Neural cell (in vitro differentiated cells): ENCODE measurements around the gene CCDC7.

Experiments used
- EP300 ChIP-seq: fragments of 450-650 bp; conservative IDR thresholded peaks from 2 replicates; pipeline ENCODE4 v1.6.1; 2014; ENCODE audit warnings: antibody characterized with exemption, mild to moderate bottlenecking, moderate library complexity; ENCODE audit not compliant: poor library complexity, severe bottlenecking
- POLR2AphosphoS5 ChIP-seq: IDR thresholded peaks from 2 replicates; pipeline ENCODE4 v1.6.1; 2012
- TF ChIP-seq, protein P1 (sequence below): fragments of 450-650 bp; IDR thresholded peaks from 2 replicates; pipeline ENCODE4 v1.5.1; 2014; ENCODE audit warnings: antibody characterized with exemption, mild to moderate bottlenecking, moderate library complexity; ENCODE audit not compliant: poor library complexity, severe bottlenecking

DNA sequence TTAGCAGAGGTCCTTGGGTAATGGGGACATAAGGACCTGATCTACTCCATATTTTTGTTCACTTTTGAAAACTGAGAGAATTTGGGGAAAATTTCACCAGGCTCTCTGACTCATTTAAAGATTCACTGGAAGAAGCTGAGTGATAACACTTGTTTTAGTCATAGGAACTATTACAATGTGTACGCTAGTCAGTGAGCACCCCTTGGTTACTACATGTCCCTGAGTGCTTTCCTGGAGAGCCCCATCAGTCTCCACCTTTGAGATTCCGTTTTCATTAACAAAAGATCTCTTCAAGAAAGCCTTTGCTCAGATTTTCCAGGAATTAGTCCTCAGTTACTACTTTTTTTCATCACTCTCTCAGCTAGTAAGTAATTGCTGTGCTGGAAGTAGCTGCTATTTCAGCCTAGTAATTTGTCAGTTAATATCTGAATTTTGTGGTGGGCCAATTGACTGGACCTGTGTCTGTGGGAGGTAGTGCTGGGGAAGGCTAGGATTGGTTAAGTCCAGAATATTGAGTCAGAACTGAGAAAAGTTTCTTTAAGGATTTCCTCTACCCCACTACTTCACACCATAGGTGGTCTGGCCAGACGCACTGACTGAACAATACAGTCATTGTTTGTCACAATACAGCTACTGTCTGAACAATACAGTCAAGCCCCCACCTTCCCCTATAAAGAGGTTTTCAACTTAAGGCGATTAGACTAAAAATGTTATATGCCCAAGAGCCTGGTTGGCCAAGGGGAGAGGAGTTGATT is 235.0 kb downstream of the CCDC7 start:
- TF ChIP-seq, protein P1, sequence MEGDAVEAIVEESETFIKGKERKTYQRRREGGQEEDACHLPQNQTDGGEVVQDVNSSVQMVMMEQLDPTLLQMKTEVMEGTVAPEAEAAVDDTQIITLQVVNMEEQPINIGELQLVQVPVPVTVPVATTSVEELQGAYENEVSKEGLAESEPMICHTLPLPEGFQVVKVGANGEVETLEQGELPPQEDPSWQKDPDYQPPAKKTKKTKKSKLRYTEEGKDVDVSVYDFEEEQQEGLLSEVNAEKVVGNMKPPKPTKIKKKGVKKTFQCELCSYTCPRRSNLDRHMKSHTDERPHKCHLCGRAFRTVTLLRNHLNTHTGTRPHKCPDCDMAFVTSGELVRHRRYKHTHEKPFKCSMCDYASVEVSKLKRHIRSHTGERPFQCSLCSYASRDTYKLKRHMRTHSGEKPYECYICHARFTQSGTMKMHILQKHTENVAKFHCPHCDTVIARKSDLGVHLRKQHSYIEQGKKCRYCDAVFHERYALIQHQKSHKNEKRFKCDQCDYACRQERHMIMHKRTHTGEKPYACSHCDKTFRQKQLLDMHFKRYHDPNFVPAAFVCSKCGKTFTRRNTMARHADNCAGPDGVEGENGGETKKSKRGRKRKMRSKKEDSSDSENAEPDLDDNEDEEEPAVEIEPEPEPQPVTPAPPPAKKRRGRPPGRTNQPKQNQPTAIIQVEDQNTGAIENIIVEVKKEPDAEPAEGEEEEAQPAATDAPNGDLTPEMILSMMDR = no peak
- TF ChIP-seq EP300 (no peak), POLR2AphosphoS5 (no peak)
